ENCODE measurements around the gene MAFG.
A peak's percentile ranks its signal among the peaks of the same experiment; 100 is the strongest.

The MAFG gene

DNA sequence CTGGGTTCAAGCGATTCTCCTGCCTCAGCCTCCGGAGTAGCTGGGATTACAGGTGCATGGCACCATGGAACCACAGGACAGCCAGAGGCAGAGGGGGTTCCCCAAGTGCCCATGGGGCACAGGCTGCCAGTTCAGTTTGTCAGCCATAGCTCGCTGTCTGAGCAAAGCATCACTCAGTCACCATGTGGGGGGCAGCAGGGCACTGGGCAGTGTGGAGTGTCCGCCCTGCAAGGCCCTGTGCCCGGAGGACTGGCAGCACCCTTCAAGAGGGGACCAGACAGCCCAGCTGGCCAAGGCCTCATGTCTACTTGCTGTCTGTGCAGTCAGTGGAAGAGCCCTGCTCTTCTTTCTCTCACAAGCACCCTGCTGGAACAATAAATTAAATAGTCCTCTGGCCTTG is 42.6 kb downstream of the MAFG start:
- TF ChIP-seq, protein P1, sequence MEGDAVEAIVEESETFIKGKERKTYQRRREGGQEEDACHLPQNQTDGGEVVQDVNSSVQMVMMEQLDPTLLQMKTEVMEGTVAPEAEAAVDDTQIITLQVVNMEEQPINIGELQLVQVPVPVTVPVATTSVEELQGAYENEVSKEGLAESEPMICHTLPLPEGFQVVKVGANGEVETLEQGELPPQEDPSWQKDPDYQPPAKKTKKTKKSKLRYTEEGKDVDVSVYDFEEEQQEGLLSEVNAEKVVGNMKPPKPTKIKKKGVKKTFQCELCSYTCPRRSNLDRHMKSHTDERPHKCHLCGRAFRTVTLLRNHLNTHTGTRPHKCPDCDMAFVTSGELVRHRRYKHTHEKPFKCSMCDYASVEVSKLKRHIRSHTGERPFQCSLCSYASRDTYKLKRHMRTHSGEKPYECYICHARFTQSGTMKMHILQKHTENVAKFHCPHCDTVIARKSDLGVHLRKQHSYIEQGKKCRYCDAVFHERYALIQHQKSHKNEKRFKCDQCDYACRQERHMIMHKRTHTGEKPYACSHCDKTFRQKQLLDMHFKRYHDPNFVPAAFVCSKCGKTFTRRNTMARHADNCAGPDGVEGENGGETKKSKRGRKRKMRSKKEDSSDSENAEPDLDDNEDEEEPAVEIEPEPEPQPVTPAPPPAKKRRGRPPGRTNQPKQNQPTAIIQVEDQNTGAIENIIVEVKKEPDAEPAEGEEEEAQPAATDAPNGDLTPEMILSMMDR (conservative IDR thresholded peaks at IDR 0.05), result no peak
- H3K27ac ChIP-seq, result no peak overlapping the region

DNA sequence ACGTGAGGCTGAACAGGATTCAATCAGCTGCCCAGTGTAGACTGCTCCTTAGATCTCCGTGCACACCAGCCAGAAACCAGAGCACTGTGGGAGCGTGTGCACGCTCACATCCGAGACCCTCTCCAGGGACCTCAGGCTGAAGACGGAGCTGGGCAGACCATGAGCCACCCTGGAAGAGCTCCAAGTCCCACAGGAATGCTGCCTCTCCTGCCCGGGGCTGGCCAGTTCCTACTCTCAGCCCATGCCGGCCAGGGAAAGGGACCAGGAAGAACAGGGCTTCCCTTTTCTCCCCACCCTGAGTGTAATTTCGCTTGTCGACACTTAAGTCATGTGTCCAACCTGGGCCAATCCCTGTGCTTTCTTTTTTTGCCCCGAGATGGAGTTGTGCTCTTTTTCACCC is 43.0 kb downstream of the MAFG start:
- TF ChIP-seq, protein P1 (conservative IDR thresholded peaks at IDR 0.05), result no peak
- H3K27ac ChIP-seq, result no peak overlapping the region

DNA sequence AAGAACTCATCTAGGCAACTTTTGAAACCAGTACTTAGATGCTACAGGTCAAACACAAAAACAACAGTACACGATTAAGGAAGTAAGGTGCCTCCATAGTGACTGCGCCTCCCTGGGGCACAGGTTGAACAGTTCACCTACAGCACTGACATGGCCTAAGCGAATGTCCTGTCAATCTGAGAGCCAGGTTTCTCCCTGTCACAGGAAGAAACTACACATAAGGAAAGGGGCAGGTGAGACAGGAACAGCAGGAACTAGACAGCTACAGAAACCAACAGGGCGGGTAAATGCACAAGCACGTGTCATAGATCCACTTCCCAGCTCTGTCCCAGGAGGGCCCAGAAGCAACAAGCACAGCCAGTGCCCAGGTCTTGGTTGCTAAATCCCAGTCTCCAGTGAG is 48.4 kb downstream of the MAFG start:
- TF ChIP-seq, protein P1 (conservative IDR thresholded peaks at IDR 0.05), result no peak
- no peak overlapping the region for H3K27ac ChIP-seq

DNA sequence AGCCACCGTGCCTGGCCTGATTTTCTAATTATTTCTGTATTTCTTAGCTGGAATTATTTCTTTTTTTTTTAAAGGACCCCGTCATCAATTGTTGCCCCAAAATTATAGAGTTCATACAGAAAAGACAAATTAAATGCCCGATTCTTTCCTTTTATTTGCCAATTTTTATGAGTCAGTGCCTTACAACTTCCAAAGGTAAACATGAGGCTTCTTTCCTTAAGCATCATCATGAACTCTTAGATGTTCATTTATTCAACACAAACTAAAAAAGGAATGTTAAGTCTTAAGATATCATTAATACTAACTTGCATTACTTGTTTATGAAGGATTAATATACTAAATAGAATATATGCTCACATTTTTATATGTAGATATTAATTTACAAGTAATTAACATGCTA is 49.2 kb downstream of the MAFG start:
- no peak overlapping the region for H3K27ac ChIP-seq
- TF ChIP-seq, protein P1 (conservative IDR thresholded peaks at IDR 0.05), result no peak

DNA sequence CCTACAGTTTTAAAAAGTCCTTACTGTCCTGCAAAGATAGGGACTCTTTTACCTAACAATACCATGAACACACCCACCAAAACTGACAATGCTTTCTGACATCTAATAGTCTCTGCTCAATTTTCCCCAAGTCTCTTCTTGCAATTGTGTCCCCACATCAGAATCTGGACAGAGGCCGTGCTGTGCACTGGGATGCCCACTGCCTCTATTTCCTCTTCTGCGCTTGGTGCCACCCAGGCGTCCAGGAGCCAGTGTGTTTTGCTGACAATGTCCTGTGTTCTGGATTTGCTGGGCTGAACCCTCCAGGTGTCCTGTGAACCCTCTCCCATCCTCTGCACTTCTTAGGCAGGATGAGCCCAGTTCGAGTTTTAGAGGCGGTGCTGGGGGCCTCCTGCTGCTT is 50.0 kb downstream of the MAFG start:
- no peak overlapping the region for H3K27ac ChIP-seq
- TF ChIP-seq, protein P1 (conservative IDR thresholded peaks at IDR 0.05), result no peak

DNA sequence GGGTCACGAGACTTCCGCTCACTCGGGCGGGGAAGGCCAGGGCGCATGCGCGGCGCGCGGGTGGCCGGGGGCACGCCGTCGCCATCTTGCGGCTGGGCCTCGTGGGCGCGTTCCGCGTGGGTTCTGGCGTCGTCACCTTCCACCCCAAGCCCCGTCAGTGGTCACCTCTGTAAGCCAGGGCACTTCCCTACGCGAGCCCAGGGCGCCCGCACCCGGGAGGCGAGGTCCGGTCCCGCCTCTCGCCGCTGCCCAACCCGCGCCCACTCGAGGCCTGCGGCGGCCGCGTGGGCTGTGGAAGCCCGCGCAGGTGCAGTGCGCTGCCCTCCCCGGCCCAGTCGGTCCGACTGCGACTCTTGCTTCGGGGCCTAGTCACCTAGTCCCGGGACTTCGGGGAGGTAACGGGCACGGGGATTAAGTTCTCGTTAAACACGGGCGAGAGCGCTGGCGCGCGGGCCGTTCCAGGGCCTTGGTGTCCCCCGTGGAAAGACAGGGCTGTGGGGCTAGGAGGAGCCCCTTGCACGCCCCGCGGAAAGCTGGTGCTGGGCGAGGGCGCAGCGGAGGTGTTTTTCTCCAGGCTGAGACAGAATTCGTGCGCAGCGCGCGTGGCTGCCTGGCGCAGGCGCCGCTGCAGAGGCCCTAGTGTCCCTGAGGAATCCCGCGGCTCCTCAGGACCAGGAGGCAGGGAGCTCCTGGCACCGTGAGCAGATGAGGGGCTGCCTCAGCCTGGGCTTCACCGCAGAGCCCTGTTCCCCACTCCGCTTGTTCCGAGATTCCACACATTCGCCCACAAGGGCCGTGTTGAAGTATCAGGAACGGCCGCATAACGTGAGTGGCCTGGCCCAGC is 55.9 kb downstream of the MAFG start:
- TF ChIP-seq, protein P1 (conservative IDR thresholded peaks at IDR 0.05), result peak; percentile 39
- peak overlapping the region; percentile 100 for H3K27ac ChIP-seq

DNA sequence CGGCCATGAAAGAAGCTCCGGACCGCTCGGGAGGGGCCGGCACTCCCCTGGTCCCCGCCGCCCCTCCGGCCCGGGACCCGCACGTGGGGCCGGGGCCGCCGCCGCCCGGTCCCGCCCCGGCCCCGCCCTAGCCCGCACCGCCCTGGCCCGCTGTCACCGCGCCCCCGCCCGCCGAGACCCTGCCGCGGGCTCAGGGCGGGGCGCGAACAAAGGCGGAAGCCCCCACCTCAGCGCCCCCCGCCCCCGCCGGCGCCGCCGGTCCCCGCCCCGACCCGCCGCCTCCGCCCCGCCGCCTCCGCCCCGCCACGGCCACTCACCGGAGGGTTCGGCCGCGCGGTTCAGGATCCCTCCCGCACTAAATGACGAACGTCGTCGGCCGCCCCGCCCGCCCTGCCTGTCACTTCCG is 56.6 kb downstream of the MAFG start, which contains the start of gene ARHGDIA:
TSS of gene ARHGDIA (minus strand) at position 357 of the 406 bp plus-strand sequence. CDS start 1,407 bp downstream, outside the sequence.
- TF ChIP-seq, protein P1 (conservative IDR thresholded peaks at IDR 0.05), result no peak
- H3K27ac ChIP-seq, result peak within 1 kb of the TSS; percentile 100

Measured in VCaP (cell line).